HepG2 (cell line): ENCODE results near the gene FRMPD2. TPM values are rescaled to one million over a fixed set of nuclear protein-coding genes. Genes with fewer than 3 reads are reported as not detected.

Source experiments
- ATAC-seq: fragments of 200-7000 bp; cut with Tn5 transposase; 3 replicates; pipeline ENCODE4 v1.9.1; 2020; ENCODE audit warnings: mild to moderate bottlenecking, moderate library complexity
- BruUV-seq: library from RNA; stranded (reverse); fragments of 400-500 nt; replicated peaks from 2 replicates; lab custom pipeline; 2021; lab: Mats Ljungman, UMichigan
- CTCF ChIA-PET: fragments of 300-600 bp; formaldehyde crosslinking; extraction: SDS; loops from one replicate; lab custom pipeline; 2021; ENCODE audit warnings: low total read pairs, inconsistent platforms, low intra/inter-chr PET ratio; lab: Yijun Ruan, JAX
- POLR2A ChIA-PET: fragments of 350-600 bp; sonication (Branson Sonifier 250); formaldehyde crosslinking; loops from one replicate; lab custom pipeline; 2020; ENCODE audit warnings: antibody characterized with exemption, inconsistent platforms; lab: Yijun Ruan, JAX
- DNase-seq: peaks from one replicate; pipeline ENCODE4 v3.0.0-alpha.2; 2015; ENCODE audit warnings: low spot score
- FAIRE-seq: peaks from 3 replicates; lab custom pipeline; 2011; peaks lifted over from hg19 to GRCh38; lab: Jason Lieb, UNC
- H2AFZ ChIP-seq: one replicate; pipeline ENCODE4 v1.6.1; 2011; ENCODE audit warnings: low read length, inconsistent platforms
- H3K27ac ChIP-seq: fragments of 300-600 bp; 3 replicates; pipeline ENCODE4 v1.8.0; 2011; ENCODE audit warnings: mixed run types, mild to moderate bottlenecking, mixed read lengths, low read length, inconsistent platforms; ENCODE audit not compliant: insufficient read depth; ENCODE audit errors: extremely low read length
- H3K27me3 ChIP-seq, 2 experiments: fragments of 200-600 bp in 1 of 2; 2 replicates in 1 of 2; 3 replicates in 1 of 2; pipeline versions ENCODE4 v1.6.0 to v1.8.0; 2011; ENCODE audit warnings: low read length in 2 of 2, mild to moderate bottlenecking in 2 of 2, moderate library complexity in 2 of 2, inconsistent platforms in 1 of 2; ENCODE audit not compliant: insufficient read depth in 2 of 2, control insufficient read depth in 1 of 2
- H3K36me3 ChIP-seq, 2 experiments: fragments of 200-600 bp in 1 of 2; replicated peaks in 1 of 2; 2 replicates in 1 of 2; 3 replicates in 1 of 2; pipeline versions ENCODE4 v1.5.1 to v1.8.0; 2011; ENCODE audit warnings: low read length in 2 of 2, inconsistent platforms in 1 of 2; ENCODE audit not compliant: insufficient read depth in 2 of 2, control insufficient read depth in 1 of 2
- H3K4me1 ChIP-seq: 2 replicates; pipeline ENCODE4 v1.5.1; 2012; ENCODE audit warnings: low read length, inconsistent platforms; ENCODE audit not compliant: insufficient read depth
- H3K4me2 ChIP-seq: 2 replicates; pipeline ENCODE4 v1.6.0; 2011; ENCODE audit warnings: low read depth, low read length, inconsistent platforms
- H3K4me3 ChIP-seq, 3 experiments: fragments of 200-600 bp in 1 of 3; sonication (generic), shearing (Covaris generic) in 1 of 3; replicated peaks in 1 of 3; 2 replicates each; pipeline ENCODE4 v1.5.1; 2011 to 2016; ENCODE audit warnings: low read length in 3 of 3, inconsistent platforms in 2 of 3, low read depth in 2 of 3, mild to moderate bottlenecking in 2 of 3, control low read depth in 1 of 3, mixed read lengths in 1 of 3; ENCODE audit not compliant: insufficient read depth in 1 of 3
- H3K79me2 ChIP-seq: one replicate; pipeline ENCODE4 v1.6.1; 2011; ENCODE audit warnings: low read length, inconsistent platforms; ENCODE audit not compliant: insufficient read depth
- H3K9ac ChIP-seq: 2 replicates; pipeline ENCODE4 v1.6.0; 2011; ENCODE audit warnings: mild to moderate bottlenecking, low read depth, low read length, inconsistent platforms; ENCODE audit not compliant: insufficient read depth
- H3K9me3 ChIP-seq: 2 replicates; pipeline ENCODE4 v1.5.1; 2012; ENCODE audit warnings: mild to moderate bottlenecking, low read length
- H4K20me1 ChIP-seq: 2 replicates; pipeline ENCODE4 v1.6.0; 2011; ENCODE audit warnings: inconsistent platforms, mild to moderate bottlenecking, low read length, moderate library complexity; ENCODE audit not compliant: insufficient read depth
- CCDC6 ChIP-seq: sonication (generic); formaldehyde crosslinking; IDR thresholded peaks from 2 replicates; pipeline ENCODE4 v1.8.1; 2022; ENCODE audit warnings: mild to moderate bottlenecking, missing genetic modification reagents, moderate library complexity
- PHF20 ChIP-seq: sonication (generic); formaldehyde crosslinking; IDR thresholded peaks from 2 replicates; pipeline ENCODE4 v1.5.0; 2020; ENCODE audit warnings: mild to moderate bottlenecking, missing genetic modification reagents
- TCF7L2 ChIP-seq: IDR thresholded peaks from 2 replicates; pipeline ENCODE4 v1.6.1; 2011; ENCODE audit warnings: mild to moderate bottlenecking, low read depth, low read length, moderate library complexity
- ZNF816 ChIP-seq: sonication (generic); formaldehyde crosslinking; IDR thresholded peaks from 2 replicates; pipeline ENCODE4 v1.8.0; 2022; ENCODE audit warnings: missing genetic modification reagents, mild to moderate bottlenecking, borderline replicate concordance
- WGBS: methylation state at CpG from one replicate; pipeline ENCODE4 v1.1.6; 2017; ENCODE audit warnings: low lambda C conversion rate; 5-methylcytosine and 5-hydroxymethylcytosine counted together
- in situ Hi-C: cut with HindIII; loops from 2 replicates; pipeline ENCODE4 v1.10.0; 2017; ENCODE audit warnings: low pct_unique_long_range_greater_than_20kb; ENCODE audit not compliant: extremely low pct_ligation_motif_present
- intact Hi-C: fragments of 100-400 bp; cut with micrococcal nuclease; formaldehyde crosslinking; loops from one replicate; pipeline ENCODE4 v1.10.0; 2022; ENCODE audit not compliant: unreplicated experiment
- polyA plus RNA-seq, 8 experiments: library from polyadenylated mRNA; depleted of rRNA in 3 of 8; stranded (reverse) in 7 of 8; unstranded in 1 of 8; fragments of >200 nt; fragmentation: Illumina TruSeq in 4 of 8; extraction: Trizol in 4 of 8; gene quantifications; 2 replicates each; pipeline versions ENCODE4 v1.2.1 to v1.2.3, GENCODE V29; 2011 to 2016; ENCODE audit warnings: low read depth in 4 of 8, missing spikeins in 1 of 8, mixed read lengths in 1 of 8; ENCODE audit not compliant: insufficient read depth in 1 of 8
- total RNA-seq, 5 experiments: library from RNA; depleted of rRNA; stranded (reverse); fragments of >200 nt; fragmentation: Illumina TruSeq; extraction: Trizol; gene quantifications; 2 replicates each; pipeline ENCODE4 v1.2.3, GENCODE V29; 2016; ENCODE audit warnings: low read depth in 1 of 5
- TF ChIP-seq, protein P1 (sequence below): sonication (generic); formaldehyde crosslinking; IDR thresholded peaks from 2 replicates; pipeline ENCODE4 v1.5.0; 2020; ENCODE audit warnings: mild to moderate bottlenecking, missing genetic modification reagents
- TF ChIP-seq, protein P2 (sequence below): sonication (generic); formaldehyde crosslinking; IDR thresholded peaks from 2 replicates; pipeline ENCODE4 v1.8.0; 2022; ENCODE audit warnings: missing genetic modification reagents, mild to moderate bottlenecking, moderate library complexity, borderline replicate concordance
- TF ChIP-seq, protein P3 (sequence below): IDR thresholded peaks from 2 replicates; pipeline ENCODE4 v1.6.1; 2012; ENCODE audit warnings: low read depth, low read length, improper control_type of control experiment

Gene FRMPD2
- total and polyA plus RNA-seq, 2 of the 13 experiments (the other 11 are each of a cell fraction or from before 2014, with no cell fraction given), result 0.45 to 1.3 TPM

DNA sequence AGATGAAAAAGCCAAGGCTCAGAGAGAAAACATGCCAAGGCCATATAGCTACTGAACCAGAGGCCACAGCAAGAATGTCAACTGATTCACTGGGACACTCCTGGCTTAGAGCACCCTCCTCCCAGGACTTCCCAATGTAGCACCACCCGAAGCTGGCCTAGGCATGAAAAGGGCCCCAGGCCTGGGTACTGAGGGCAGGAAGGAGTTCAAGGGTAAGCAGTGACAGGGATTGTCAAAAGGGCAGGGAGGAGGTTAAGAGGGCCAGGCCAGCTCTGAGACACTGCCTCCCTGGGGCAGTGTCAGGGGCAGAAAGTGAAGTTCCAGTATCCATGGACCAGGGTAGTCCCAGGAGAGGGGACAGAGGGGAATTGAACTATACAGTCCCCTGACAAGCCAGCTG is 57.8 kb downstream of the FRMPD2 start:
- Histone ChIP-seq H3K4me3 (no peak overlapping the region), H3K9me3 (no peaks in the 10 kb centered on the region), H2AFZ (no peak overlapping the region), H3K9ac (no peak overlapping the region), H3K4me1 (no peaks in the 10 kb centered on the region), H4K20me1 (no peaks in the 10 kb centered on the region), H3K79me2 (no peaks in the 10 kb centered on the region), H3K4me2 (no peak overlapping the region), H3K36me3 (no peaks in the 10 kb centered on the region), H3K27ac (no peak overlapping the region), H3K27me3 (no peaks in the 10 kb centered on the region)
- in situ Hi-C loops, result no loop called here
- ATAC-seq, result no peak
- DNase-seq, result no peak
- no peak for FAIRE-seq
- intact Hi-C loops, result no loop called here
- CTCF ChIA-PET, result no interaction called here
- WGBS, result 50% methylated on average over 1 of the region's 1 CpG
- no TSS peak for BruUV-seq
- POLR2A ChIA-PET, result no interaction called here
- TF ChIP-seq ZNF816 (no peak), TCF7L2 (no peak), CCDC6 (CRISPR knock-in tag) (no peak), PHF20 (CRISPR knock-in tag) (no peak)
- TF ChIP-seq, protein P1, sequence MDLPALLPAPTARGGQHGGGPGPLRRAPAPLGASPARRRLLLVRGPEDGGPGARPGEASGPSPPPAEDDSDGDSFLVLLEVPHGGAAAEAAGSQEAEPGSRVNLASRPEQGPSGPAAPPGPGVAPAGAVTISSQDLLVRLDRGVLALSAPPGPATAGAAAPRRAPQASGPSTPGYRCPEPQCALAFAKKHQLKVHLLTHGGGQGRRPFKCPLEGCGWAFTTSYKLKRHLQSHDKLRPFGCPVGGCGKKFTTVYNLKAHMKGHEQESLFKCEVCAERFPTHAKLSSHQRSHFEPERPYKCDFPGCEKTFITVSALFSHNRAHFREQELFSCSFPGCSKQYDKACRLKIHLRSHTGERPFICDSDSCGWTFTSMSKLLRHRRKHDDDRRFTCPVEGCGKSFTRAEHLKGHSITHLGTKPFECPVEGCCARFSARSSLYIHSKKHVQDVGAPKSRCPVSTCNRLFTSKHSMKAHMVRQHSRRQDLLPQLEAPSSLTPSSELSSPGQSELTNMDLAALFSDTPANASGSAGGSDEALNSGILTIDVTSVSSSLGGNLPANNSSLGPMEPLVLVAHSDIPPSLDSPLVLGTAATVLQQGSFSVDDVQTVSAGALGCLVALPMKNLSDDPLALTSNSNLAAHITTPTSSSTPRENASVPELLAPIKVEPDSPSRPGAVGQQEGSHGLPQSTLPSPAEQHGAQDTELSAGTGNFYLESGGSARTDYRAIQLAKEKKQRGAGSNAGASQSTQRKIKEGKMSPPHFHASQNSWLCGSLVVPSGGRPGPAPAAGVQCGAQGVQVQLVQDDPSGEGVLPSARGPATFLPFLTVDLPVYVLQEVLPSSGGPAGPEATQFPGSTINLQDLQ (CRISPR knock-in tag), result no peak
- TF ChIP-seq, protein P2, sequence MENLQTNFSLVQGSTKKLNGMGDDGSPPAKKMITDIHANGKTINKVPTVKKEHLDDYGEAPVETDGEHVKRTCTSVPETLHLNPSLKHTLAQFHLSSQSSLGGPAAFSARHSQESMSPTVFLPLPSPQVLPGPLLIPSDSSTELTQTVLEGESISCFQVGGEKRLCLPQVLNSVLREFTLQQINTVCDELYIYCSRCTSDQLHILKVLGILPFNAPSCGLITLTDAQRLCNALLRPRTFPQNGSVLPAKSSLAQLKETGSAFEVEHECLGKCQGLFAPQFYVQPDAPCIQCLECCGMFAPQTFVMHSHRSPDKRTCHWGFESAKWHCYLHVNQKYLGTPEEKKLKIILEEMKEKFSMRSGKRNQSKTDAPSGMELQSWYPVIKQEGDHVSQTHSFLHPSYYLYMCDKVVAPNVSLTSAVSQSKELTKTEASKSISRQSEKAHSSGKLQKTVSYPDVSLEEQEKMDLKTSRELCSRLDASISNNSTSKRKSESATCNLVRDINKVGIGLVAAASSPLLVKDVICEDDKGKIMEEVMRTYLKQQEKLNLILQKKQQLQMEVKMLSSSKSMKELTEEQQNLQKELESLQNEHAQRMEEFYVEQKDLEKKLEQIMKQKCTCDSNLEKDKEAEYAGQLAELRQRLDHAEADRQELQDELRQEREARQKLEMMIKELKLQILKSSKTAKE (CRISPR knock-in tag), result no peak
- TF ChIP-seq, protein P3, sequence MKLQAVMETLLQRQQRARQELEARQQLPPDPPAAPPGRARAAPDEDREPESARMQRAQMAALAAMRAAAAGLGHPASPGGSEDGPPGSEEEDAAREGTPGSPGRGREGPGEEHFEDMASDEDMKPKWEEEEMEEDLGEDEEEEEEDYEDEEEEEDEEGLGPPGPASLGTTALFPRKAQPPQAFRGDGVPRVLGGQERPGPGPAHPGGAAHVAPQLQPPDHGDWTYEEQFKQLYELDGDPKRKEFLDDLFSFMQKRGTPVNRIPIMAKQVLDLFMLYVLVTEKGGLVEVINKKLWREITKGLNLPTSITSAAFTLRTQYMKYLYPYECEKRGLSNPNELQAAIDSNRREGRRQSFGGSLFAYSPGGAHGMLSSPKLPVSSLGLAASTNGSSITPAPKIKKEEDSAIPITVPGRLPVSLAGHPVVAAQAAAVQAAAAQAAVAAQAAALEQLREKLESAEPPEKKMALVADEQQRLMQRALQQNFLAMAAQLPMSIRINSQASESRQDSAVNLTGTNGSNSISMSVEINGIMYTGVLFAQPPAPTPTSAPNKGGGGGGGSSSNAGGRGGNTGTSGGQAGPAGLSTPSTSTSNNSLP, result no peak
